GM10847 (cell line): ENCODE measurements around the gene ANKRD39.

Source experiments
- POLR2A ChIP-seq: IDR thresholded peaks from 2 replicates; pipeline ENCODE4 v1.6.1; 2011; ENCODE audit not compliant: insufficient read length; ENCODE audit errors: extremely low read depth

Gene ANKRD39

GRCh38 chr2:96819128-96819875 is 38.5 kb downstream of the ANKRD39 start:
- no peak for TF ChIP-seq POLR2A

- no peak for TF ChIP-seq POLR2A
These were observed 39.9 kb downstream of the ANKRD39 start for GRCh38 chr2:96817882-96818281.

- no peak for TF ChIP-seq POLR2A
These were observed 40.7 kb downstream of the ANKRD39 start for GRCh38 chr2:96816836-96817702.

- peak; percentile 56 for TF ChIP-seq POLR2A
These were observed 41.5 kb downstream of the ANKRD39 start, which contains the start of gene CNNM3 for GRCh38 chr2:96816127-96816835. Gene CNNM3 (plus strand): TSS chr2:96816268. CDS start chr2:96816278, 10 bp downstream.

GRCh38 chr2:96815326-96816126 is 42.3 kb downstream of the ANKRD39 start:
- TF ChIP-seq POLR2A, result no peak

GRCh38 chr2:96813656-96814055 is 44.2 kb downstream of the ANKRD39 start:
- TF ChIP-seq POLR2A, result no peak

- TF ChIP-seq POLR2A, result no peak
These were observed 45.9 kb downstream of the ANKRD39 start for GRCh38 chr2:96811917-96812316.

- TF ChIP-seq POLR2A, result no peak
These were observed 47.0 kb downstream of the ANKRD39 start for GRCh38 chr2:96810783-96811192.

- TF ChIP-seq POLR2A, result no peak
These were observed 47.6 kb downstream of the ANKRD39 start for GRCh38 chr2:96809951-96810782.

- TF ChIP-seq POLR2A, result no peak
These were observed 48.5 kb downstream of the ANKRD39 start for GRCh38 chr2:96809216-96809882.

GRCh38 chr2:96808176-96808837 is 49.5 kb downstream of the ANKRD39 start:
- TF ChIP-seq POLR2A, result no peak

- TF ChIP-seq POLR2A, result no peak
These were observed 50.7 kb downstream of the ANKRD39 start for GRCh38 chr2:96807127-96807471.
